HCT116 (cell line): Measurements from ENCODE around the gene FGF14. TPM values are rescaled to one million over a fixed set of nuclear protein-coding genes. Genes with fewer than 3 reads are reported as not detected.

ENCODE experiments used
- ATAC-seq: fragments of 200-7000 bp; cut with Tn5 transposase; 2 replicates; pipeline ENCODE4 v1.9.1; 2020; ENCODE audit warnings: mild to moderate bottlenecking, moderate library complexity
- BruUV-seq: library from RNA; stranded (reverse); fragments of 400-500 nt; replicated peaks from 2 replicates; lab custom pipeline; 2021; lab: Mats Ljungman, UMichigan
- CTCF ChIA-PET: fragments of 300-600 bp; sonication (Branson Sonifier 250); formaldehyde crosslinking; loops from one replicate; lab custom pipeline; 2021; ENCODE audit warnings: antibody characterized with exemption; lab: Charles Lee
- POLR2A ChIA-PET: fragments of 300-600, 350-600 bp; sonication (Branson Sonifier 250); formaldehyde crosslinking; loops from one replicate; lab custom pipeline; 2021; ENCODE audit warnings: antibody characterized with exemption; lab: Charles Lee
- RAD21 ChIA-PET, 2 experiments: fragments of 300-600 bp; sonication (Branson Sonifier 250); formaldehyde crosslinking; loops; one replicate each; lab custom pipeline; 2023; ENCODE audit warnings: low total read pairs in 2 of 2; ENCODE audit not compliant: uncharacterized antibody in 2 of 2, unreplicated experiment in 2 of 2, low non-redundant PET in 1 of 2; lab: Charles Lee
- DNase-seq: peaks from one replicate; pipeline ENCODE4 v3.0.0-alpha.2; 2010; ENCODE audit warnings: low read depth, low spot score
- H2AFZ ChIP-seq: fragments of 200-600 bp; shearing (Covaris generic), sonication (generic); 2 replicates; pipeline ENCODE4 v1.6.1; 2017; ENCODE audit warnings: low read depth, mixed run types, mixed read lengths, antibody characterized with exemption, low read length; ENCODE audit not compliant: poor library complexity, severe bottlenecking
- H3K27ac ChIP-seq: 2 replicates; pipeline ENCODE4 v1.5.1; 2012; ENCODE audit warnings: low read depth, low read length
- H3K27me3 ChIP-seq: fragments of 200-600 bp; sonication (generic); 2 replicates; pipeline ENCODE4 v1.6.1; 2016; ENCODE audit warnings: mixed run types, low read length, mixed read lengths; ENCODE audit not compliant: insufficient read depth
- H3K36me3 ChIP-seq, 2 experiments: fragments of 200-500 bp in 1 of 2; fragments of 200-600 bp in 1 of 2; sonication (Bioruptor generic) in 1 of 2; sonication (generic) in 1 of 2; 2 replicates each; pipeline versions ENCODE4 v1.5.1 to v1.6.1; 2014 to 2016; ENCODE audit warnings: low read length in 2 of 2, inconsistent platforms in 1 of 2, mixed read lengths in 1 of 2, mixed run types in 1 of 2; ENCODE audit not compliant: insufficient read depth in 2 of 2, control insufficient read depth in 1 of 2
- H3K4me1 ChIP-seq, 2 experiments: fragments of 200-600 bp in 1 of 2; sonication (generic) in 1 of 2; 2 replicates each; pipeline versions ENCODE4 v1.5.1 to v1.6.1; 2012 to 2017; ENCODE audit warnings: low read length in 2 of 2, inconsistent platforms in 1 of 2, mild to moderate bottlenecking in 1 of 2, mixed read lengths in 1 of 2, mixed run types in 1 of 2, moderate library complexity in 1 of 2; ENCODE audit not compliant: insufficient read depth in 2 of 2, control insufficient read depth in 1 of 2
- H3K4me2 ChIP-seq: fragments of 200-600 bp; sonication (generic); 2 replicates; pipeline ENCODE4 v1.6.1; 2017; ENCODE audit warnings: mixed run types, low read length, mixed read lengths
- H3K4me3 ChIP-seq, 2 experiments: fragments of 200-600 bp in 1 of 2; sonication (generic) in 1 of 2; replicated peaks in 1 of 2; 2 replicates each; pipeline ENCODE4 v1.5.1; 2011 to 2016; ENCODE audit warnings: low read length in 2 of 2, control low read depth in 1 of 2, low read depth in 1 of 2, mild to moderate bottlenecking in 1 of 2, mixed read lengths in 1 of 2, mixed run types in 1 of 2
- H3K79me2 ChIP-seq: fragments of 200-600 bp; sonication (generic); 2 replicates; pipeline ENCODE4 v1.6.1; 2017; ENCODE audit warnings: mild to moderate bottlenecking, mixed run types, low read length, moderate library complexity, mixed read lengths; ENCODE audit not compliant: insufficient read depth
- H3K9ac ChIP-seq: fragments of 200-600 bp; sonication (generic); 2 replicates; pipeline ENCODE4 v1.6.1; 2016; ENCODE audit warnings: low read length, mixed read lengths
- H3K9me2 ChIP-seq: fragments of 200-600 bp; sonication (generic), shearing (Covaris generic); 2 replicates; pipeline ENCODE4 v1.6.1; 2017; ENCODE audit warnings: mixed run types, mild to moderate bottlenecking, moderate library complexity; ENCODE audit not compliant: insufficient read depth
- H3K9me3 ChIP-seq, 2 experiments: fragments of 200-500 bp in 1 of 2; fragments of 200-600 bp in 1 of 2; sonication (Bioruptor generic) in 1 of 2; sonication (generic) in 1 of 2; 2 replicates each; pipeline ENCODE4 v1.6.1; 2014 to 2017; ENCODE audit warnings: low read length in 2 of 2, mixed read lengths in 2 of 2, inconsistent platforms in 1 of 2, low read depth in 1 of 2, mild to moderate bottlenecking in 1 of 2, mixed run types in 1 of 2, moderate library complexity in 1 of 2; ENCODE audit not compliant: control insufficient read depth in 1 of 2, insufficient read depth in 1 of 2
- H4K20me1 ChIP-seq: fragments of 200-600 bp; sonication (generic), shearing (Covaris generic); 2 replicates; pipeline ENCODE4 v1.6.1; 2017; ENCODE audit warnings: mixed run types, mild to moderate bottlenecking, moderate library complexity; ENCODE audit not compliant: insufficient read depth
- CEBPB ChIP-seq: IDR thresholded peaks from 2 replicates; pipeline ENCODE4 v1.6.1; 2012; ENCODE audit warnings: low read depth
- CTCF ChIP-seq, 3 experiments: fragments of 200-600 bp in 1 of 3; sonication (generic) in 1 of 3; IDR thresholded peaks in 2 of 3; conservative IDR thresholded peaks in 1 of 3; 2 replicates each; pipeline ENCODE4 v1.5.1; 2012 to 2017; ENCODE audit warnings: low read depth in 2 of 3, low read length in 2 of 3, antibody characterized with exemption in 1 of 3, borderline replicate concordance in 1 of 3, control low read depth in 1 of 3, mild to moderate bottlenecking in 1 of 3, mixed read lengths in 1 of 3, mixed run types in 1 of 3, moderate library complexity in 1 of 3; ENCODE audit not compliant: insufficient read depth in 1 of 3
- EGR1 ChIP-seq: IDR thresholded peaks from 2 replicates; pipeline ENCODE4 v1.6.1; 2012; ENCODE audit warnings: low read depth
- ELF1 ChIP-seq: IDR thresholded peaks from 2 replicates; pipeline ENCODE4 v1.6.1; 2012; ENCODE audit warnings: low read depth, borderline replicate concordance
- FOSL1 ChIP-seq: IDR thresholded peaks from 2 replicates; pipeline ENCODE4 v1.6.1; 2012; ENCODE audit warnings: low read depth
- JUND ChIP-seq: IDR thresholded peaks from 2 replicates; pipeline ENCODE4 v1.6.1; 2012
- RAD21 ChIP-seq: IDR thresholded peaks from 2 replicates; pipeline ENCODE4 v1.6.1; 2012; ENCODE audit warnings: low read depth, mild to moderate bottlenecking
- SIN3A ChIP-seq: IDR thresholded peaks from 2 replicates; pipeline ENCODE4 v1.6.1; 2012; ENCODE audit warnings: low read depth
- SP1 ChIP-seq: IDR thresholded peaks from 2 replicates; pipeline ENCODE4 v1.6.1; 2012; ENCODE audit warnings: low read depth
- SRF ChIP-seq: IDR thresholded peaks from 2 replicates; pipeline ENCODE4 v1.6.1; 2012; ENCODE audit warnings: low read depth
- TCF7L2 ChIP-seq: IDR thresholded peaks from 2 replicates; pipeline ENCODE4 v1.7.0; 2011; ENCODE audit warnings: borderline replicate concordance, inconsistent platforms; ENCODE audit not compliant: insufficient read depth, insufficient read length; ENCODE audit errors: extremely low read depth
- YY1 ChIP-seq: IDR thresholded peaks from 2 replicates; pipeline ENCODE4 v1.6.1; 2011; ENCODE audit warnings: low read length, low read depth, moderate library complexity, mild to moderate bottlenecking; ENCODE audit not compliant: insufficient replicate concordance; ENCODE audit errors: extremely low read depth
- ZNF274 ChIP-seq: fragments of 200-500 bp; sonication (Bioruptor generic); IDR thresholded peaks from 2 replicates; pipeline ENCODE4 v1.6.1; 2014; ENCODE audit warnings: mild to moderate bottlenecking, low read depth, low read length, inconsistent platforms
- intact Hi-C: fragments of 100-400 bp; cut with micrococcal nuclease; formaldehyde crosslinking; loops from 2 replicates; pipeline ENCODE4 v1.10.0; 2022
- total RNA-seq: library from RNA; stranded (reverse); gene quantifications from one replicate; pipeline ENCODE4 v1.2.1, GENCODE V29; 2021; ENCODE audit not compliant: unreplicated experiment

FGF14 gene
- total RNA-seq, 1 experiment from 2014 or later: not detected

- no peak overlapping the region for H3K9ac ChIP-seq
- H4K20me1 ChIP-seq: no peaks in the 10 kb centered on the region
- DNase-seq: no peak
- no peak overlapping the region for H3K4me3 ChIP-seq
- ATAC-seq: no peak
- H3K4me2 ChIP-seq: no peak overlapping the region
- H3K27ac ChIP-seq: no peak overlapping the region
- no peaks in the 10 kb centered on the region for H3K4me1 ChIP-seq
- H3K79me2 ChIP-seq: no peaks in the 10 kb centered on the region
- H3K9me2 ChIP-seq: no peaks in the 10 kb centered on the region
- H3K36me3 ChIP-seq: no peaks in the 10 kb centered on the region
- no TSS peak for BruUV-seq
- ChIA-PET RAD21 (no interaction called here), POLR2A (no interaction called here)
- H3K9me3 ChIP-seq: no peaks in the 10 kb centered on the region
- H2AFZ ChIP-seq: no peak overlapping the region
- no peak for TF ChIP-seq RAD21
- TF ChIP-seq FOSL1: no peak
- no peak for TF ChIP-seq ZNF274
- TF ChIP-seq CTCF (IDR thresholded peaks at IDR 0.05 in 2 of 3, conservative IDR thresholded peaks at IDR 0.05 in 1 of 3; ENCODE audit: borderline replicate concordance in 1 of 3, insufficient read depth in 1 of 3, low read depth in 2 of 3, low read length in 2 of 3): no peak
- TF ChIP-seq YY1: no peak
- no peak for TF ChIP-seq SRF
- TF ChIP-seq EGR1: no peak
- no peak for TF ChIP-seq JUND
- TF ChIP-seq CEBPB: no peak
- TF ChIP-seq SP1: no peak
- TF ChIP-seq, all 23 proteins: peak for 0
- intact Hi-C loops: no loop called here
- no peaks in the 10 kb centered on the region for H3K27me3 ChIP-seq
- CTCF ChIA-PET: no interaction called here
Measured at GRCh38 chr13:102322211-102322610, 79.6 kb downstream of the FGF14 start.

- Histone ChIP-seq H3K9me2 (no peaks in the 10 kb centered on the region), H3K36me3 (no peaks in the 10 kb centered on the region), H3K9me3 (no peaks in the 10 kb centered on the region), H3K79me2 (no peaks in the 10 kb centered on the region), H4K20me1 (no peaks in the 10 kb centered on the region), H3K4me3 (no peak overlapping the region), H3K9ac (no peak overlapping the region), H3K4me2 (no peak overlapping the region), H3K27me3 (no peaks in the 10 kb centered on the region), H3K27ac (no peak overlapping the region), H2AFZ (no peak overlapping the region), H3K4me1 (no peaks in the 10 kb centered on the region)
- ChIA-PET CTCF (no interaction called here), POLR2A (no interaction called here), RAD21 (no interaction called here)
- no peak for DNase-seq
- BruUV-seq: no TSS peak
- TF ChIP-seq TCF7L2 (no peak), ELF1 (no peak), SIN3A (no peak)
- intact Hi-C loops: no loop called here
- ATAC-seq: no peak
Measured at GRCh38 chr13:102318233-102318632, 83.6 kb downstream of the FGF14 start.
